HCT116 (cell line): ENCODE results near the gene CCDC15. TPM values are rescaled to one million over a fixed set of nuclear protein-coding genes. Genes with fewer than 3 reads are reported as not detected.

Source experiments
- ATAC-seq: fragments of 200-7000 bp; cut with Tn5 transposase; 2 replicates; pipeline ENCODE4 v1.9.1; 2020; ENCODE audit warnings: mild to moderate bottlenecking, moderate library complexity
- BruUV-seq: library from RNA; stranded (reverse); fragments of 400-500 nt; replicated peaks from 2 replicates; lab custom pipeline; 2021; lab: Mats Ljungman, UMichigan
- CTCF ChIA-PET: fragments of 300-600 bp; sonication (Branson Sonifier 250); formaldehyde crosslinking; loops from one replicate; lab custom pipeline; 2021; ENCODE audit warnings: antibody characterized with exemption; lab: Charles Lee
- POLR2A ChIA-PET: fragments of 300-600, 350-600 bp; sonication (Branson Sonifier 250); formaldehyde crosslinking; loops from one replicate; lab custom pipeline; 2021; ENCODE audit warnings: antibody characterized with exemption; lab: Charles Lee
- RAD21 ChIA-PET, 2 experiments: fragments of 300-600 bp; sonication (Branson Sonifier 250); formaldehyde crosslinking; loops; one replicate each; lab custom pipeline; 2023; ENCODE audit warnings: low total read pairs in 2 of 2; ENCODE audit not compliant: uncharacterized antibody in 2 of 2, unreplicated experiment in 2 of 2, low non-redundant PET in 1 of 2; lab: Charles Lee
- DNase-seq: peaks from one replicate; pipeline ENCODE4 v3.0.0-alpha.2; 2010; ENCODE audit warnings: low read depth, low spot score
- H2AFZ ChIP-seq: fragments of 200-600 bp; shearing (Covaris generic), sonication (generic); 2 replicates; pipeline ENCODE4 v1.6.1; 2017; ENCODE audit warnings: low read depth, mixed run types, mixed read lengths, antibody characterized with exemption, low read length; ENCODE audit not compliant: poor library complexity, severe bottlenecking
- H3K27ac ChIP-seq: 2 replicates; pipeline ENCODE4 v1.5.1; 2012; ENCODE audit warnings: low read depth, low read length
- H3K27me3 ChIP-seq: fragments of 200-600 bp; sonication (generic); 2 replicates; pipeline ENCODE4 v1.6.1; 2016; ENCODE audit warnings: mixed run types, low read length, mixed read lengths; ENCODE audit not compliant: insufficient read depth
- H3K36me3 ChIP-seq, 2 experiments: fragments of 200-500 bp in 1 of 2; fragments of 200-600 bp in 1 of 2; sonication (Bioruptor generic) in 1 of 2; sonication (generic) in 1 of 2; 2 replicates each; pipeline versions ENCODE4 v1.5.1 to v1.6.1; 2014 to 2016; ENCODE audit warnings: low read length in 2 of 2, inconsistent platforms in 1 of 2, mixed read lengths in 1 of 2, mixed run types in 1 of 2; ENCODE audit not compliant: insufficient read depth in 2 of 2, control insufficient read depth in 1 of 2
- H3K4me1 ChIP-seq, 2 experiments: fragments of 200-600 bp in 1 of 2; sonication (generic) in 1 of 2; 2 replicates each; pipeline versions ENCODE4 v1.5.1 to v1.6.1; 2012 to 2017; ENCODE audit warnings: low read length in 2 of 2, inconsistent platforms in 1 of 2, mild to moderate bottlenecking in 1 of 2, mixed read lengths in 1 of 2, mixed run types in 1 of 2, moderate library complexity in 1 of 2; ENCODE audit not compliant: insufficient read depth in 2 of 2, control insufficient read depth in 1 of 2
- H3K4me2 ChIP-seq: fragments of 200-600 bp; sonication (generic); 2 replicates; pipeline ENCODE4 v1.6.1; 2017; ENCODE audit warnings: mixed run types, low read length, mixed read lengths
- H3K4me3 ChIP-seq, 2 experiments: fragments of 200-600 bp in 1 of 2; sonication (generic) in 1 of 2; replicated peaks in 1 of 2; 2 replicates each; pipeline ENCODE4 v1.5.1; 2011 to 2016; ENCODE audit warnings: low read length in 2 of 2, control low read depth in 1 of 2, low read depth in 1 of 2, mild to moderate bottlenecking in 1 of 2, mixed read lengths in 1 of 2, mixed run types in 1 of 2
- H3K79me2 ChIP-seq: fragments of 200-600 bp; sonication (generic); 2 replicates; pipeline ENCODE4 v1.6.1; 2017; ENCODE audit warnings: mild to moderate bottlenecking, mixed run types, low read length, moderate library complexity, mixed read lengths; ENCODE audit not compliant: insufficient read depth
- H3K9ac ChIP-seq: fragments of 200-600 bp; sonication (generic); 2 replicates; pipeline ENCODE4 v1.6.1; 2016; ENCODE audit warnings: low read length, mixed read lengths
- H3K9me2 ChIP-seq: fragments of 200-600 bp; sonication (generic), shearing (Covaris generic); 2 replicates; pipeline ENCODE4 v1.6.1; 2017; ENCODE audit warnings: mixed run types, mild to moderate bottlenecking, moderate library complexity; ENCODE audit not compliant: insufficient read depth
- H3K9me3 ChIP-seq, 2 experiments: fragments of 200-500 bp in 1 of 2; fragments of 200-600 bp in 1 of 2; sonication (Bioruptor generic) in 1 of 2; sonication (generic) in 1 of 2; 2 replicates each; pipeline ENCODE4 v1.6.1; 2014 to 2017; ENCODE audit warnings: low read length in 2 of 2, mixed read lengths in 2 of 2, inconsistent platforms in 1 of 2, low read depth in 1 of 2, mild to moderate bottlenecking in 1 of 2, mixed run types in 1 of 2, moderate library complexity in 1 of 2; ENCODE audit not compliant: control insufficient read depth in 1 of 2, insufficient read depth in 1 of 2
- H4K20me1 ChIP-seq: fragments of 200-600 bp; sonication (generic), shearing (Covaris generic); 2 replicates; pipeline ENCODE4 v1.6.1; 2017; ENCODE audit warnings: mixed run types, mild to moderate bottlenecking, moderate library complexity; ENCODE audit not compliant: insufficient read depth
- ATF3 ChIP-seq: IDR thresholded peaks from 2 replicates; pipeline ENCODE4 v1.6.1; 2012
- CBX3 ChIP-seq: IDR thresholded peaks from 2 replicates; pipeline ENCODE4 v1.6.1; 2012; ENCODE audit warnings: low read depth
- CEBPB ChIP-seq: IDR thresholded peaks from 2 replicates; pipeline ENCODE4 v1.6.1; 2012; ENCODE audit warnings: low read depth
- EGR1 ChIP-seq: IDR thresholded peaks from 2 replicates; pipeline ENCODE4 v1.6.1; 2012; ENCODE audit warnings: low read depth
- ELF1 ChIP-seq: IDR thresholded peaks from 2 replicates; pipeline ENCODE4 v1.6.1; 2012; ENCODE audit warnings: low read depth, borderline replicate concordance
- EZH2 ChIP-seq: fragments of 200-600 bp; sonication (generic); IDR thresholded peaks from 2 replicates; pipeline ENCODE4 v1.6.1; 2017; ENCODE audit warnings: antibody characterized with exemption, mixed run types
- EZH2phosphoT487 ChIP-seq: fragments of 200-600 bp; IDR thresholded peaks from 2 replicates; pipeline ENCODE4 v1.6.1; 2018; ENCODE audit warnings: antibody characterized with exemption, borderline replicate concordance
- FOSL1 ChIP-seq: IDR thresholded peaks from 2 replicates; pipeline ENCODE4 v1.6.1; 2012; ENCODE audit warnings: low read depth
- JUND ChIP-seq: IDR thresholded peaks from 2 replicates; pipeline ENCODE4 v1.6.1; 2012
- MAX ChIP-seq: IDR thresholded peaks from 2 replicates; pipeline ENCODE4 v1.6.1; 2012
- RAD21 ChIP-seq: IDR thresholded peaks from 2 replicates; pipeline ENCODE4 v1.6.1; 2012; ENCODE audit warnings: low read depth, mild to moderate bottlenecking
- SIN3A ChIP-seq: IDR thresholded peaks from 2 replicates; pipeline ENCODE4 v1.6.1; 2012; ENCODE audit warnings: low read depth
- SP1 ChIP-seq: IDR thresholded peaks from 2 replicates; pipeline ENCODE4 v1.6.1; 2012; ENCODE audit warnings: low read depth
- SRF ChIP-seq: IDR thresholded peaks from 2 replicates; pipeline ENCODE4 v1.6.1; 2012; ENCODE audit warnings: low read depth
- TCF7L2 ChIP-seq: IDR thresholded peaks from 2 replicates; pipeline ENCODE4 v1.7.0; 2011; ENCODE audit warnings: borderline replicate concordance, inconsistent platforms; ENCODE audit not compliant: insufficient read depth, insufficient read length; ENCODE audit errors: extremely low read depth
- YY1 ChIP-seq: IDR thresholded peaks from 2 replicates; pipeline ENCODE4 v1.6.1; 2011; ENCODE audit warnings: low read length, low read depth, moderate library complexity, mild to moderate bottlenecking; ENCODE audit not compliant: insufficient replicate concordance; ENCODE audit errors: extremely low read depth
- ZFX ChIP-seq: fragments of 450-650 bp; IDR thresholded peaks from 2 replicates; pipeline ENCODE4 v1.6.1; 2017
- ZNF274 ChIP-seq: fragments of 200-500 bp; sonication (Bioruptor generic); IDR thresholded peaks from 2 replicates; pipeline ENCODE4 v1.6.1; 2014; ENCODE audit warnings: mild to moderate bottlenecking, low read depth, low read length, inconsistent platforms
- intact Hi-C: fragments of 100-400 bp; cut with micrococcal nuclease; formaldehyde crosslinking; loops from 2 replicates; pipeline ENCODE4 v1.10.0; 2022
- total RNA-seq: library from RNA; stranded (reverse); gene quantifications from one replicate; pipeline ENCODE4 v1.2.1, GENCODE V29; 2021; ENCODE audit not compliant: unreplicated experiment

Gene CCDC15
- total RNA-seq, 1 experiment from 2014 or later, result 2.4 TPM

GRCh38 chr11:125076378-125076945 lies 122.5 kb downstream of the CCDC15 start:
- ChIA-PET POLR2A (no interaction called here), CTCF (no interaction called here), RAD21 (no interaction called here)
- Histone ChIP-seq H3K9me3 (no peaks in the 10 kb centered on the region), H3K27ac (no peak overlapping the region), H3K36me3 (no peaks in the 10 kb centered on the region), H3K9me2 (no peaks in the 10 kb centered on the region), H2AFZ (no peak overlapping the region), H3K4me3 (no peak overlapping the region), H3K4me1 (peaks cover under 1 to 43% of the 10 kb centered on the region in 2 experiments), H3K79me2 (no peaks in the 10 kb centered on the region), H4K20me1 (no peaks in the 10 kb centered on the region), H3K4me2 (no peak overlapping the region), H3K9ac (no peak overlapping the region), H3K27me3 (no peaks in the 10 kb centered on the region)
- ATAC-seq (no peak), DNase-seq (no peak)
- no TSS peak for BruUV-seq
- TF ChIP-seq SIN3A, result no peak
- TF ChIP-seq RAD21, result no peak
- no peak for TF ChIP-seq ATF3
- no peak for TF ChIP-seq CEBPB
- TF ChIP-seq EGR1, result no peak
- no peak for TF ChIP-seq EZH2
- TF ChIP-seq MAX, result no peak
- no peak for TF ChIP-seq CBX3
- TF ChIP-seq ZFX, result no peak
- no peak for TF ChIP-seq JUND
- no peak for TF ChIP-seq ZNF274
- no peak for TF ChIP-seq ELF1
- no peak for TF ChIP-seq SP1
- no peak for TF ChIP-seq EZH2phosphoT487
- TF ChIP-seq SRF, result no peak
- no peak for TF ChIP-seq FOSL1
- no peak for TF ChIP-seq YY1
- TF ChIP-seq TCF7L2, result no peak
- intact Hi-C loops, result no loop called here
